GM12801 (cell line): ENCODE results near the gene CRHR2.

ENCODE experiments used
- TF ChIP-seq, protein P1 (sequence below): IDR thresholded peaks from one replicate; pipeline ENCODE4 v1.5.1; 2011; ENCODE audit warnings: control low read depth; ENCODE audit not compliant: insufficient read length; ENCODE audit errors: extremely low read depth

The CRHR2 gene

DNA sequence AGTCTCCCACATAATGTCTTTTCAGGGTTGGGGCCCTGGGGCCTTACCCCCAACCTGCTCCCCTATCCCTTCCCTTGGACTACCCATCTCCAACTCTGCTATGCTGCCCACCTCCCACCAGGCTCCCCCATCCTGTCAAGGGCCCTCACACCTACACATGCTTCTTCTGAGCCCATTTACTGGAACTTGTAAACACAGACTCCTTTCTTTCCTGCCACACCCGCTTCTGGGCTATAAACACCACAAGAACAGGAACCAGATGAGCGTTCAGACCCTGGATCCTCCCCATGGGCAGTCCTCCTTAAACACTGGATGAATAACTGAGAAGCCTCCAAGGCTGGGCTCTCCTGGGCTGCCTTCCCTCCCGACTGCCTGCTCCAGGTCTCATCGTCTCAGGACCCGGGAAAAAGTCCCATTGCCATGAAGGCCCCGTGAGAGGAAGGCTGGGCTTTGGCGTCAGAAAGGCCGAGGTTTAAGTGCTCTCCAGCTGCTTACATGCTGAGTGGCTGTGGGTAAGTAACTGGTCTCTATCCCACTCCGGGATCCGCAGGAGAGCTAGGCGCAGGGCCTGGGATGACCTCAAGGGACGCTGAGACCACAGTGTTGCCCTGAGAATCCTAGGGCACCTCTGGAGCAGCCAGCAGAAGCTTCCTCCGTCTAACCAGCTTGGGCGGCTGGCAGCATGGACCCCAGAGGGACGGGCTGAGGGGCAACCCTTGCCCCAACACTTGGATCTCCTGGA lies 15.6 kb upstream of the CRHR2 start:
- TF ChIP-seq, protein P1, sequence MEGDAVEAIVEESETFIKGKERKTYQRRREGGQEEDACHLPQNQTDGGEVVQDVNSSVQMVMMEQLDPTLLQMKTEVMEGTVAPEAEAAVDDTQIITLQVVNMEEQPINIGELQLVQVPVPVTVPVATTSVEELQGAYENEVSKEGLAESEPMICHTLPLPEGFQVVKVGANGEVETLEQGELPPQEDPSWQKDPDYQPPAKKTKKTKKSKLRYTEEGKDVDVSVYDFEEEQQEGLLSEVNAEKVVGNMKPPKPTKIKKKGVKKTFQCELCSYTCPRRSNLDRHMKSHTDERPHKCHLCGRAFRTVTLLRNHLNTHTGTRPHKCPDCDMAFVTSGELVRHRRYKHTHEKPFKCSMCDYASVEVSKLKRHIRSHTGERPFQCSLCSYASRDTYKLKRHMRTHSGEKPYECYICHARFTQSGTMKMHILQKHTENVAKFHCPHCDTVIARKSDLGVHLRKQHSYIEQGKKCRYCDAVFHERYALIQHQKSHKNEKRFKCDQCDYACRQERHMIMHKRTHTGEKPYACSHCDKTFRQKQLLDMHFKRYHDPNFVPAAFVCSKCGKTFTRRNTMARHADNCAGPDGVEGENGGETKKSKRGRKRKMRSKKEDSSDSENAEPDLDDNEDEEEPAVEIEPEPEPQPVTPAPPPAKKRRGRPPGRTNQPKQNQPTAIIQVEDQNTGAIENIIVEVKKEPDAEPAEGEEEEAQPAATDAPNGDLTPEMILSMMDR = no peak

DNA sequence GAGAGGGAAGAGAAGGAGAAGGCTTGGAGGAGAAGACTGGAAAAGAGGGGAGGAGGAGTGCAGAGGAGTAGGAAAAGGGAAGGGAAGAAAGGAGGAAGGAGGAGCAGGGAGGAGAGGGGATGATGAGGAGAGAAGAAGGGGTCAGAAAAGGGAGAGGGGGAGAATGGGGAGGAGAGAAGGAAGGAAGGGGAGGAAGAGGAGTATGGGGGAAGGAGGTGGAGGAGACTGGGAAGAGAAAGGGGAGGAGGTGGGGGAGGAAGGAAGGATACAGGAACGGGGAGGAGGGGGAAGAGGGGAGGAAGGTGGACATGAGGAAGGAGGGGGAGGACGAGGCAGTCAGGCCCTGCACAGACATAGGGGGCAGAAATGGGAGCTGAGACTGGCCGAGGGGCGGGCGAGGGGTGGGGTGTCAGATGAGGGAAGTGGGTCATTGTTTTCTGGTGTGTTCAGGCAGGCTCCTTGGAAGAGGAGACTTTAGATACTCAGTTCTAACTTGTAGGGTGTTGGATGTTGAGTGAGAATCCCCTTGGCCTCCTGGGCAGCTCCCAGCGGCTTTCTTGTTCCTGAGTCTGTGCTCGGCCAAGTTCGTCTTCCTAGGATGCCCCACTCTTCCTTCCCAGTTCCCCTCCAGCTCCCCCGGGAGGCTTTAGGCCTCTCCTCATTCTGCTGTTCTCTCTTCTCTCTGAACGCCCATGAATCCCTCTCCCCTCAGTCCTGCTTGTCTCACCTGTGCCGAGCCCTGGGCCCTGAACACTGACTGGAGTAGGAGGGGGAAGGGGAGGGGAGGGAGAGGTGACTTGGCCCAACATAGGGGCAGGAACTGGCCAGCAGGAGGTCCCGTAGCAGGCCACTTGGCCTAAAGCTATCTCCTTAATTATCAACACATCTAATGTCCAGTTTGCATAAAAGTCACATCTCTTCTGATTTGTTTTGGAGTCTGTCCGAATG lies 12.8 kb upstream of the CRHR2 start:
- TF ChIP-seq, protein P1 = no peak

DNA sequence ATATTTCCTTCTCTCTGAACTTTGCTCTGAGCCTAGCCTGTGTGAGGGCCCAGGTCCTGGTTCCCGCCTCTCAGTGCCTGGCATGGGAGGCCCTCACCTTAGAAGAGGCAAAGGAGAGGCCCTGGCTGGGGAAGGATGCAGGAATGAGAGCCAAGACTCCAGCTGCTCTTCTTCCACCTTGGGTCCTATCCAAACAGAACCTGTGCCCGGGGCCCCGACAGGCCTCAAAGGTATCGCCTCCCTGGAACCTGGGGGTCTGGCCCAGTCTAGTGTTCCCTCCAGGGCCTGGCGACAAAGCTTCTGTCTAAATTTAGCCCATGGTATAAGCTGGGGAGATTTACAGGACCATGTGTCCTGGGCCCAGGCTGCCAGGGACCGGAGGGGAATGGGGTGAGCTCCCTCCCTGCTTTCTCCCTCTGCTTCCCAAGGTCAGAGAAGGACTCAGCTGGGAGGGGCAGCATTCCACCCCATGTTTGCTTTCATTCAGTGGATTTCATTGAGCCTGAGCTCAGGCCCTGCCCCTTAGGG lies 12.0 kb upstream of the CRHR2 start:
- TF ChIP-seq, protein P1 = no peak

DNA sequence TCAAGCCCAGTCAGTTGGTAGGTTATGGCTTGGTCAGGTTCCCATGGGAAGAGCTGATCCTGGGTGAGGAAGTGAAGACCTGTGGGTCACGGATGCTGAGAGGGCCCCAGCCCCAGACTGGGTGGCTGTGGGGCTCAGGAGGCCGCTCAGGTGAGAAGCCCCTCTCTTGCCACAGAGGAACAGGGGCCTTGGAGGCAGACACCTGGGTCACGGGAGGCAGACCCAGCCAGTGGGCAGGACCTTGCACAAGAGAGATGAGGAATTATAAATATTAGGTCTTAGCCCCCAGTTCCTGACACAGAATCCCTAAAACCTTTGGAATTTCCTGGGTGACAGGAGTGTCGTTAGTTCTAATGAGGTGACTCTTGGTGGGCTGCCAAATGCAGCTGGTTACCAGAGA lies 10.6 kb upstream of the CRHR2 start:
- TF ChIP-seq, protein P1 = no peak

DNA sequence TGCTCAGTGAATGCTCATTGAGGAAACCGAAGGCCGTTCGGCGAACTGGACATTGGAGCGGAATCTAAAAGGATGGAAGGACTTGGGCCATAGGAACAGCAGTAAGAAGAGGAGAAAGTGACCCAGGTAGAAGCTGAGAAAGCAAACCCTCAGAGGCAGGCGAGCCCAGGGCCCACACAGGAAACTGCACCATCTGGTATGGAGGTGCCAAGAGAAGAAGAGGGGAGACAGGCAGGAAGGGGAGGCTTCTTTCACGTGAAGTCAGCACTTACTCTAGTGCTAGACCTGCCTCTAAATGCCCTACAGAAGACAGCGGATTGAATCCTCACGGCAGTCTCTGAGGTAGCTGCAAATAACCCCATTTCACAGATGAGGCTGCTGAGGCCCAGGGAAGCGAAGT lies 10.2 kb upstream of the CRHR2 start:
- TF ChIP-seq, protein P1 = no peak

DNA sequence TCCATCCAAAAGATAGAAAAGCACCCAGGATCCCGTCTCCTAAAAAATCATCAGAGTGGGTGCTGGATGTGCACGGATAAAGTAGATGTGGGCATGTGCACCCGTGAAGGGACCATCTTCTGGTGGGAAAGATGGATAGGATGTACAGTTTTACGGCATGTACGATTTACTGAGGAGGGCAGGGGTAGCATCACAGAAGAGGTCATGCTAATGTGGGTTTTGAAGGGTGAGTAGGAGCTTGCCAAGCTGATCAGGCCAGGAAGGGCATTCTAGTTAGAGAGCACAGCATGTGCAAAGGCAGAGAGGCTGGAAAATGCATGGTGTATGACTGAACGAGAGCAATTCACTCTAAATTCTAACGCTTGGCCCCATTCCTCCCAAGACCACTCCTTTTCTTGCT lies 7.8 kb upstream of the CRHR2 start:
- TF ChIP-seq, protein P1 = no peak

DNA sequence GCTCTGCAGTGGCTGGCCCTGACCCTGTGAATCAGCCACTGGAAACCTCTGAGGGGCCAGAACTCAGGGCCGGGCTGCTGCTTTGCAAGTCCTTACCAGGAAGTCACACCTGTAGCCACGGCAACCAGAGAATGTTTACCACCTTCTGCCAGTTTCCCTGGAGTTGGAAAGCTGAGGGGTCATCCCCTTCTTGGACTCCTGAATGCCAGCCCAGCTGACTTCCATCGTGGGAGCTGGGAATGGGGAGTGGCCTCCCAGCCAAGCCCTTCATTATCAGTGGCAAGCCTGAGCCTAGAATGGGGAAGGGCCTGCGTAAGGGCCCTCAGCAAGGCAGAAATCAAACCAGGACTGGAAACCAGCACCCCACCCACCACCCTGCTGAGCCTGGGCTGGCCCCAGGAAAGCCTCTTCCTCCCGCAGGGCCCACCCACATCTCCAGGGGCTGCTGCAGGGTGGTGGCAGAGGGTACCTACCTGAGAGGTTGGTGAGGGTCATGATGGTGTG lies 6.5 kb upstream of the CRHR2 start:
- TF ChIP-seq, protein P1 = no peak
